ENCODE results near the gene DUSP15. TPM values are rescaled to one million over a fixed set of nuclear protein-coding genes. Genes with fewer than 3 reads are reported as not detected.

DUSP15 gene
- total RNA-seq, 4 donors from 2014 or later = 0.49 to 1.2 TPM; not detected in 2

GRCh38 chr20:31813611-31814010, 56.7 kb downstream of the DUSP15 start:
- TF ChIP-seq, protein P1, sequence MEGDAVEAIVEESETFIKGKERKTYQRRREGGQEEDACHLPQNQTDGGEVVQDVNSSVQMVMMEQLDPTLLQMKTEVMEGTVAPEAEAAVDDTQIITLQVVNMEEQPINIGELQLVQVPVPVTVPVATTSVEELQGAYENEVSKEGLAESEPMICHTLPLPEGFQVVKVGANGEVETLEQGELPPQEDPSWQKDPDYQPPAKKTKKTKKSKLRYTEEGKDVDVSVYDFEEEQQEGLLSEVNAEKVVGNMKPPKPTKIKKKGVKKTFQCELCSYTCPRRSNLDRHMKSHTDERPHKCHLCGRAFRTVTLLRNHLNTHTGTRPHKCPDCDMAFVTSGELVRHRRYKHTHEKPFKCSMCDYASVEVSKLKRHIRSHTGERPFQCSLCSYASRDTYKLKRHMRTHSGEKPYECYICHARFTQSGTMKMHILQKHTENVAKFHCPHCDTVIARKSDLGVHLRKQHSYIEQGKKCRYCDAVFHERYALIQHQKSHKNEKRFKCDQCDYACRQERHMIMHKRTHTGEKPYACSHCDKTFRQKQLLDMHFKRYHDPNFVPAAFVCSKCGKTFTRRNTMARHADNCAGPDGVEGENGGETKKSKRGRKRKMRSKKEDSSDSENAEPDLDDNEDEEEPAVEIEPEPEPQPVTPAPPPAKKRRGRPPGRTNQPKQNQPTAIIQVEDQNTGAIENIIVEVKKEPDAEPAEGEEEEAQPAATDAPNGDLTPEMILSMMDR (IDR thresholded peaks at IDR 0.05; ENCODE audit: low read depth) = no peak

- TF ChIP-seq, protein P1 (IDR thresholded peaks at IDR 0.05; ENCODE audit: low read depth) = no peak
Observed at GRCh38 chr20:31811796-31812728, 58.3 kb downstream of the DUSP15 start.

GRCh38 chr20:31811198-31811597, 59.1 kb downstream of the DUSP15 start:
- TF ChIP-seq, protein P1 (IDR thresholded peaks at IDR 0.05; ENCODE audit: low read depth) = no peak

Small RNAs within 50 kb of the gene (small RNA-seq; reads per million reads assigned to genes)
- gene RNU1-94P = not detected

Other genes with a start within 250 kb of the DUSP15 start
- 1 to 10 TPM in 3 of 4 donors, not detected in 1; 2.6 to 8.9 (median 5.5) TPM for gene COX4I2, start 232.6 kb downstream of the DUSP15 start, total RNA-seq
- gene BCL2L1, start 147.7 kb downstream of the DUSP15 start, total RNA-seq = 100 to 1,000 TPM in 2 of 4 donors, 10 to 100 TPM in 2; 89.0 to 112 (median 94.9) TPM
- gene TPX2, start 131.2 kb downstream of the DUSP15 start, total RNA-seq = 1 to 10 TPM in 3 of 4 donors, under 1 TPM in 1; 0.49 to 4.9 (median 2.9) TPM
- not detected for gene MYLK2, start 51.2 kb downstream of the DUSP15 start, total RNA-seq
- not detected for gene FOXS1, start 24.9 kb downstream of the DUSP15 start, total RNA-seq
- under 1 TPM in 3 of 4 donors, not detected in 1; 0.38 to 0.66 (median 0.51) TPM for gene TTLL9, start 107 bp upstream of the DUSP15 start, total RNA-seq
- gene PDRG1, start 81.5 kb upstream of the DUSP15 start, total RNA-seq = 1 to 10 TPM; 5.1 to 8.3 (median 6.6) TPM
- not detected for gene XKR7, start 97.6 kb upstream of the DUSP15 start, total RNA-seq
- 10 to 100 TPM in 1 of 4 donors, 1 to 10 TPM in 3; 1.5 to 25.1 (median 4.4) TPM for gene CCM2L, start 139.9 kb upstream of the DUSP15 start, total RNA-seq
- gene HCK, start 181.7 kb upstream of the DUSP15 start, total RNA-seq = 10 to 100 TPM in 3 of 4 donors, 1 to 10 TPM in 1; 10.0 to 63.2 (median 27.4) TPM
- gene TM9SF4, start 239.2 kb upstream of the DUSP15 start, total RNA-seq = 10 to 100 TPM; 17.2 to 24.8 (median 22.1) TPM